Karpas-422 (cell line): ENCODE measurements around the gene FBXO21. TPM values are rescaled to one million over a fixed set of nuclear protein-coding genes. Genes with fewer than 3 reads are reported as not detected.
"Not testable (repeated sequence)": the region's sequence is repeated elsewhere in the genome, so short reads cannot be mapped to it uniquely, and the experiment has no call there.

Experiments
- DNase-seq: peaks from one replicate; pipeline ENCODE4 v3.0.0-alpha.2; 2015
- H2AFZ ChIP-seq: fragments of 200-600 bp; sonication (generic); 2 replicates; pipeline ENCODE4 v1.6.1; 2014; ENCODE audit warnings: antibody characterized with exemption, low read length, mixed read lengths
- H3K27ac ChIP-seq: fragments of 200-600 bp; sonication (generic); 2 replicates; pipeline ENCODE4 v1.5.1; 2014; ENCODE audit warnings: mild to moderate bottlenecking, low read length, moderate library complexity
- H3K27me3 ChIP-seq: fragments of 200-600 bp; sonication (generic); 2 replicates; pipeline ENCODE4 v1.6.1; 2014; ENCODE audit warnings: low read length, mixed read lengths
- H3K36me3 ChIP-seq: fragments of 200-600 bp; sonication (generic); 2 replicates; pipeline ENCODE4 v1.6.1; 2014; ENCODE audit warnings: low read length, mixed read lengths; ENCODE audit not compliant: insufficient read depth
- H3K4me1 ChIP-seq: fragments of 200-600 bp; sonication (generic); 2 replicates; pipeline ENCODE4 v1.6.1; 2014; ENCODE audit warnings: mild to moderate bottlenecking, low read length, mixed read lengths
- H3K4me2 ChIP-seq: fragments of 200-600 bp; sonication (generic); 2 replicates; pipeline ENCODE4 v1.6.1; 2014; ENCODE audit warnings: low read length, low read depth, mild to moderate bottlenecking; ENCODE audit not compliant: poor library complexity, severe bottlenecking
- H3K4me3 ChIP-seq: fragments of 200-600 bp; sonication (generic); 2 replicates; pipeline ENCODE4 v1.5.1; 2014; ENCODE audit warnings: mild to moderate bottlenecking, antibody characterized with exemption, low read length, mixed read lengths
- H3K79me2 ChIP-seq: fragments of 200-600 bp; sonication (generic); 2 replicates; pipeline ENCODE4 v1.6.1; 2014; ENCODE audit warnings: mild to moderate bottlenecking, low read length, mixed read lengths
- H3K9ac ChIP-seq: fragments of 200-600 bp; sonication (generic); 2 replicates; pipeline ENCODE4 v1.6.0; 2014; ENCODE audit warnings: low read length
- H3K9me2 ChIP-seq: fragments of 200-600 bp; sonication (generic), shearing (Covaris generic); replicated peaks from 2 replicates; pipeline ENCODE4 v1.6.0; 2014; ENCODE audit warnings: mild to moderate bottlenecking, low read length, moderate library complexity; ENCODE audit not compliant: insufficient read depth
- H3K9me3 ChIP-seq: fragments of 300-700, 200-600 bp; sonication (generic); 2 replicates; pipeline ENCODE4 v1.6.1; 2014; ENCODE audit warnings: low read length, mixed read lengths
- H4K20me1 ChIP-seq: fragments of 200-600 bp; sonication (generic); 2 replicates; pipeline ENCODE4 v1.6.1; 2014; ENCODE audit warnings: mild to moderate bottlenecking, antibody characterized with exemption, low read length, low read depth; ENCODE audit not compliant: insufficient read depth
- total RNA-seq: library from RNA; depleted of rRNA; stranded (reverse); fragments of >200 nt; shearing (Covaris generic); gene quantifications from 2 replicates; pipeline ENCODE4 v1.2.3, GENCODE V29; 2014; ENCODE audit warnings: low replicate concordance

Gene FBXO21
- total RNA-seq, 1 experiment from 2014 or later: 32.7 TPM

DNA sequence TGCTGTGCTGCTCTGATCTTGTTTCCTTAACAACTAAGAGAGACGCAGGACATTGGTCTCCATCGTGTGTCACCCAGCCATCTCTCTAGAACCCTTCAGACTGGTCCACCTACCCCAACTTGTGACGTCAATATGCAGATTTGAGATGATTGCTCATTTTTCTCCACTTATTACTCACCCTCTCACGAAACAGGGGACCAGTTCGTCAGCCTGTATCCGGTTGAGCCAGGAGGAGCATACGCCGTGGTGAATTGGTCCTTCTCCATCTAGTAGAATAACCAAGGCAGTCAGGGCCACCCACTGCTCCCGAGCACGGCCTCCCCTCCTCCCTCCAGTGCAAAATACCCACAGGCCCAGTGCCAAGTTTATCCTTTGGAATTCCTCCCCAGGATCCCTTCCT is 36.2 kb upstream of the FBXO21 start:
- H3K27me3 ChIP-seq: no peaks in the 10 kb centered on the region
- H4K20me1 ChIP-seq: no peaks in the 10 kb centered on the region
- no peak overlapping the region for H3K27ac ChIP-seq
- no peaks in the 10 kb centered on the region for H3K79me2 ChIP-seq
- no peak overlapping the region for H3K4me3 ChIP-seq
- H3K4me2 ChIP-seq: no peak overlapping the region
- no peaks in the 10 kb centered on the region for H3K9me3 ChIP-seq
- DNase-seq: peak; percentile 41
- H3K36me3 ChIP-seq: no peaks in the 10 kb centered on the region
- H3K9me2 ChIP-seq: no peaks in the 10 kb centered on the region
- no peak overlapping the region for H2AFZ ChIP-seq
- no peaks in the 10 kb centered on the region for H3K4me1 ChIP-seq
- H3K9ac ChIP-seq: no peak overlapping the region

DNA sequence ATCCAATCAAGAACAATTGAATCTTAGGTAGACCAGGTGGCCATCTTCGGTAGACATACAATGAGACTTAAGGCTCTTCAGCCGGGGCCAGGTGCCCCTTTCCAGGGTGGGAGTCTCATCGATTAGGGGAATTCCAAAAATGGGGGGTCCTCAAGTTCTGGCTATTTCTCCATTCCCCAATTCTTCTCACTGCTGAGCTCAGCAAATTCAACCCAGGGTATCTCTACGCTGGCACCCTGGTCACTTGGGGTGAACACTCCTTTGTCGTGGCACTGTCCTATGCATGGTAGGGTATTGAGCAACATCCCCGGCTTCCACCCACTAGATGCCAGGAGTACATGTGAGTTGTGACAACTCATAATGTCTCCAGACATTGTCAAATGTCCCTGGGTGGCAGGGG is 34.9 kb upstream of the FBXO21 start:
- H2AFZ ChIP-seq: no peak overlapping the region
- H4K20me1 ChIP-seq: no peaks in the 10 kb centered on the region

DNA sequence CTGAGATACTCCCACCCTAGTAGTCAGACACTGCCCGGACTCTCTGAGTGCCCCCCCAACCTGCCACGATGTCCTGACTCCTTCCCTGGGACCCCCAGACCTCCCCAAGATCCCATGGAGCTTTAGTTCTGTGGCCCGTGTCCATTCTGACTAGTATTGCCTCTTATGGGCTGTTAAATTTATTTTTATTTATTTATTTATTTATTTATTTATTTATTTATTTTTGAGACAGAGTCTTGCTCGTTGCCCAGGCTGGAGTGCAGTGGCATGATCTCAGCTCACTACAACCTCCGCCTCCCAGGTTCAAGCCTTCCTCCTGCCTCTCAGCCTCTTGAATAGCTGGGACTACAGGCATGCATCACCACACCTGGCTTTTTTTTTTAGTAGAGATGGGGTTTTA is 30.7 kb upstream of the FBXO21 start:
- H3K9ac ChIP-seq, H3K4me1 ChIP-seq, H3K4me2 ChIP-seq, H3K27ac ChIP-seq, H2AFZ ChIP-seq, H3K27me3 ChIP-seq, DNase-seq, H4K20me1 ChIP-seq, H3K9me2 ChIP-seq, H3K9me3 ChIP-seq, H3K79me2 ChIP-seq, H3K36me3 ChIP-seq, H3K4me3 ChIP-seq: not testable (repeated sequence)

More for the DNA sequence above, 34.9 kb upstream of the FBXO21 start:
- Histone ChIP-seq H3K9me3 (no peaks in the 10 kb centered on the region), H3K27ac (no peak overlapping the region), H3K4me3 (no peak overlapping the region), H3K27me3 (no peaks in the 10 kb centered on the region), H3K79me2 (no peaks in the 10 kb centered on the region), H3K36me3 (no peaks in the 10 kb centered on the region), H3K4me1 (no peaks in the 10 kb centered on the region), H3K9me2 (no peaks in the 10 kb centered on the region), H3K9ac (no peak overlapping the region), H3K4me2 (no peak overlapping the region)
- DNase-seq: no peak

GRCh38 chr12:117218149-117218548 is 27.9 kb upstream of the FBXO21 start:
- Histone ChIP-seq H3K4me2 (no peak overlapping the region), H3K4me1 (no peaks in the 10 kb centered on the region), H3K4me3 (no peak overlapping the region), H3K79me2 (no peaks in the 10 kb centered on the region), H3K27me3 (no peaks in the 10 kb centered on the region), H3K36me3 (no peaks in the 10 kb centered on the region), H3K9ac (no peak overlapping the region), H3K9me3 (no peaks in the 10 kb centered on the region), H4K20me1 (no peaks in the 10 kb centered on the region), H3K27ac (no peak overlapping the region), H3K9me2 (no peaks in the 10 kb centered on the region), H2AFZ (no peak overlapping the region)
- DNase-seq: no peak

GRCh38 chr12:117216686-117217085 is 26.4 kb upstream of the FBXO21 start:
- Histone ChIP-seq H3K9ac (no peak overlapping the region), H3K4me1 (no peaks in the 10 kb centered on the region), H3K9me2 (no peaks in the 10 kb centered on the region), H3K27me3 (no peaks in the 10 kb centered on the region), H3K36me3 (no peaks in the 10 kb centered on the region), H3K4me3 (no peak overlapping the region), H3K79me2 (no peaks in the 10 kb centered on the region), H4K20me1 (no peaks in the 10 kb centered on the region), H3K27ac (no peak overlapping the region), H2AFZ (no peak overlapping the region), H3K9me3 (no peaks in the 10 kb centered on the region), H3K4me2 (no peak overlapping the region)
- no peak for DNase-seq

DNA sequence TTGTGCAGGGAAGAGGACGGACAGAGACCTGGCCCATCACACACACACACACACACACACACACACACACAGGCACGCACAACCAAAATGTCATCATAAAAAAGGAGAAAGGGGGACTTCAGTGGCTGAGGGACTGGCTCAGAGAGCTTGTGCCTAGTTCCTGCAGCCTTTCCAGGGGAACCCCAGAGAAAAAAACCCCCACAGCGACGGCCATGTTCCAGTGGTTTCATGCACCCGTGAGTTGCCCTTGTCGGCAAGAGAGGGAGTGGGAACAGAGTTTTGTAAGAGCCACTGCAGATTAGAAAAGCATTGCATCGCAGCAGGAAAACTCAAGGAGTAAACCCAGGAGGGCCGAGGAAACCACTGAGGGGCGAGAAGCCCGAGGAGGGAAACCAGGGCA is 24.5 kb upstream of the FBXO21 start:
- no peak overlapping the region for H3K4me3 ChIP-seq
- no peaks in the 10 kb centered on the region for H3K9me2 ChIP-seq
- H3K4me2 ChIP-seq: no peak overlapping the region
- H3K9ac ChIP-seq: no peak overlapping the region
- H3K36me3 ChIP-seq: no peaks in the 10 kb centered on the region
- no peaks in the 10 kb centered on the region for H4K20me1 ChIP-seq
- no peaks in the 10 kb centered on the region for H3K9me3 ChIP-seq
- no peaks in the 10 kb centered on the region for H3K79me2 ChIP-seq
- DNase-seq: no peak
- no peaks in the 10 kb centered on the region for H3K27me3 ChIP-seq
- no peaks in the 10 kb centered on the region for H3K4me1 ChIP-seq
- H2AFZ ChIP-seq: no peak overlapping the region
- no peak overlapping the region for H3K27ac ChIP-seq

DNA sequence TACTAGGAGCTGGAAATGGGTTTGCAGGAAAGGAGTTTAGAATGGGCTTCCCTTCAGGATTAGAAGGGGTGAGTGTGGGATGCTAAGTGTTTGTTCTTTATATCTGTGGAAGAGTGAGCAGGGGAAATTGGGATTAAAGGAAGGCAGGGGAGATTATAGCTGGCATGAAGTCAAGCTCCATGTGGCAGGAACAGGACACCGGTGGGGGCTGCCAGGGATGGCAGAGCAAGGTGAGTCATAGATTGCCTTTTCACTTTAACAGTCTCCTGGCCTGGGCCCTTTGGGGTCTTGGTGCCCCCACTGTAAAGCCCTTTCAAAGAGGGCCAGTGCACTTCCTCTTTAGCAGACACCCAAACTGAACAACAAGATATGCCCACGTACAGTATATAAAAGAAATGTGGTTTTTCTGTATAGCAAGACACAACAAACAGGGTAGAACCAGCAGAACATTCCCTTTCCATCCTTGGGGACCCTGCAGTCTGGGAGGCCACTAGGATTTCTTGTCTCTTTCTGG is 23.1 kb upstream of the FBXO21 start:
- Histone ChIP-seq H3K9ac (no peak overlapping the region), H3K27ac (no peak overlapping the region), H2AFZ (no peak overlapping the region), H4K20me1 (no peaks in the 10 kb centered on the region), H3K9me2 (no peaks in the 10 kb centered on the region), H3K27me3 (no peaks in the 10 kb centered on the region), H3K4me2 (no peak overlapping the region), H3K9me3 (no peaks in the 10 kb centered on the region), H3K79me2 (no peaks in the 10 kb centered on the region), H3K4me1 (no peaks in the 10 kb centered on the region), H3K4me3 (no peak overlapping the region), H3K36me3 (no peaks in the 10 kb centered on the region)
- DNase-seq: no peak

- Histone ChIP-seq H3K4me3 (no peak overlapping the region), H3K79me2 (no peaks in the 10 kb centered on the region), H3K9me3 (no peaks in the 10 kb centered on the region), H3K27ac (no peak overlapping the region), H3K4me2 (no peak overlapping the region), H3K36me3 (no peaks in the 10 kb centered on the region), H3K4me1 (no peaks in the 10 kb centered on the region), H3K9ac (no peak overlapping the region), H2AFZ (no peak overlapping the region), H4K20me1 (no peaks in the 10 kb centered on the region), H3K9me2 (no peaks in the 10 kb centered on the region), H3K27me3 (no peaks in the 10 kb centered on the region)
- peak; percentile 89 for DNase-seq
Observed at GRCh38 chr12:117212563-117213190, 22.4 kb upstream of the FBXO21 start.
